Limb (tissue), 2 donors: Measurements from ENCODE around the gene PLEKHA5.
"Not testable (repeated sequence)": the region's sequence is repeated elsewhere in the genome, so short reads cannot be mapped to it uniquely, and the experiment has no call there.

Experiments used
- DNase-seq, 2 donors: peaks; one replicate each; pipeline ENCODE4 v3.0.0-alpha.2; 2016; ENCODE audit errors: extremely low spot score in 2 of 2

PLEKHA5 gene, protein sequence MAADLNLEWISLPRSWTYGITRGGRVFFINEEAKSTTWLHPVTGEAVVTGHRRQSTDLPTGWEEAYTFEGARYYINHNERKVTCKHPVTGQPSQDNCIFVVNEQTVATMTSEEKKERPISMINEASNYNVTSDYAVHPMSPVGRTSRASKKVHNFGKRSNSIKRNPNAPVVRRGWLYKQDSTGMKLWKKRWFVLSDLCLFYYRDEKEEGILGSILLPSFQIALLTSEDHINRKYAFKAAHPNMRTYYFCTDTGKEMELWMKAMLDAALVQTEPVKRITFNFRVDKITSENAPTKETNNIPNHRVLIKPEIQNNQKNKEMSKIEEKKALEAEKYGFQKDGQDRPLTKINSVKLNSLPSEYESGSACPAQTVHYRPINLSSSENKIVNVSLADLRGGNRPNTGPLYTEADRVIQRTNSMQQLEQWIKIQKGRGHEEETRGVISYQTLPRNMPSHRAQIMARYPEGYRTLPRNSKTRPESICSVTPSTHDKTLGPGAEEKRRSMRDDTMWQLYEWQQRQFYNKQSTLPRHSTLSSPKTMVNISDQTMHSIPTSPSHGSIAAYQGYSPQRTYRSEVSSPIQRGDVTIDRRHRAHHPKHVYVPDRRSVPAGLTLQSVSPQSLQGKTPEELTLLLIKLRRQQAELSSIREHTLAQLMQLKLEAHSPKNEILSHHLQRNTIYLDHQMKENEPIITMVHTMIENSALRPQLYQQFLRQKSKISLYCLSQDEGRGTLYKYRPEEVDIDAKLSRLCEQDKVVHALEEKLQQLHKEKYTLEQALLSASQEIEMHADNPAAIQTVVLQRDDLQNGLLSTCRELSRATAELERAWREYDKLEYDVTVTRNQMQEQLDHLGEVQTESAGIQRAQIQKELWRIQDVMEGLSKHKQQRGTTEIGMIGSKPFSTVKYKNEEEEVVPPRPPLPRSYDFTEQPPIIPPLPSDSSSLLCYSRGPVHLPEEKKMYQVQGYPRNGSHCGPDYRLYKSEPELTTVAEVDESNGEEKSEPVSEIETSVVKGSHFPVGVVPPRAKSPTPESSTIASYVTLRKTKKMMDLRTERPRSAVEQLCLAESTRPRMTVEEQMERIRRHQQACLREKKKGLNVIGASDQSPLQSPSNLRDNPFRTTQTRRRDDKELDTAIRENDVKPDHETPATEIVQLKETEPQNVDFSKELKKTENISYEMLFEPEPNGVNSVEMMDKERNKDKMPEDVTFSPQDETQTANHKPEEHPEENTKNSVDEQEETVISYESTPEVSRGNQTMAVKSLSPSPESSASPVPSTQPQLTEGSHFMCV

DNA sequence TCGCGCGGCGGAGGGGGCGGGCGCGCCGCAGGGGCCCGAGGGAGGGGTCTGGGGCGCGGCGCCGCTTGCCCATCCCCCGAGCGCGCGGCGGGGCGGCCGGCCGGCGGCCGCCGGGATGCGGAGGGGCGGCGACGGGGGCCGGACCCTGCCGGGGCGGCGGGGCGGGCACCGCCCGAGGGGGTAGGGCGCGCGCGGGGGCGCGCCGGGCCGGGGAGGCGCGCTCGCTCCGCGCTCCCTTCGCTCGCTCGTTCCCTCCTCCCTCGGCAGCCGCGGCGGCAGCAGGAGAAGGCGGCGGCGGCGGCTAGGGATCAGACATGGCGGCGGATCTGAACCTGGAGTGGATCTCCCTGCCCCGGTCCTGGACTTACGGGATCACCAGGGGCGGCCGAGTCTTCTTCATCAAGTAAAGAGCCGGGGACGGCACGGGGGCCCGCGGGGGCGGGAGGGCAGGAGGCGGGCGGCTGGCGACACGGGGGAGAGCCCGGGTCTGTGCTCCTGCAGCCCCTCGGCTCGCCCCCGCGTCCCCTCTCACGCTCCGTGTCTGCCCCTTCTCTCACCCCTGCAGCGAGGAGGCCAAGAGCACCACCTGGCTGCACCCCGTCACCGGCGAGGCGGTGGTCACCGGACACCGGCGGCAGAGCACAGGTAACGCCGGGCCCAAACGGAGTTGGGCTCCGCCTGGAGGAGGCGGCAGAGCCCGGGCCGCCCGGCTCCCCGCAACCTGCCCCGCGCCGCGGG lies at the start of gene PLEKHA5:
Gene PLEKHA5, plus strand, starts transcription at position 248 of the 738 bp plus-strand sequence. Its CDS starts 67 bp downstream, at position 315.
- DNase-seq = peak; percentile 75 to 88

DNA sequence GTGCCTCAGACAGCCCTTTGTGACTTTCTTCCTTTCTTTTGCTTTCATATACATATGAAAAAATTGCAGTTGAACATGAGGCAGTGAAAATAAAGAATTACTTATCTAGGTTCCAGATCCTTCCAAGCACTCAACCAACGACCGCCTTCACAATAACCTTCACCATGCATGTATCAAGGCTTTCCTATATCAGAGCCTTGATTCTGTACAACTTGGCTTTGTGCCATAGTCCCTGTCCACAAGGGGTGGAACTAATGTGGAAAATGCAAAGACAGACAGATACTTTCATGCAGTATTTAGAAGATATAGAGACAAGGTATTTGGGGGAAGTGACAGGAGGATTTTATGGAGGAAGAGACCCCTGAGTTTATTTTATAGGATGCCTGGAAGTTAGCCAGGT lies 48.6 kb upstream of the PLEKHA5 start:
- no peak for DNase-seq

DNA sequence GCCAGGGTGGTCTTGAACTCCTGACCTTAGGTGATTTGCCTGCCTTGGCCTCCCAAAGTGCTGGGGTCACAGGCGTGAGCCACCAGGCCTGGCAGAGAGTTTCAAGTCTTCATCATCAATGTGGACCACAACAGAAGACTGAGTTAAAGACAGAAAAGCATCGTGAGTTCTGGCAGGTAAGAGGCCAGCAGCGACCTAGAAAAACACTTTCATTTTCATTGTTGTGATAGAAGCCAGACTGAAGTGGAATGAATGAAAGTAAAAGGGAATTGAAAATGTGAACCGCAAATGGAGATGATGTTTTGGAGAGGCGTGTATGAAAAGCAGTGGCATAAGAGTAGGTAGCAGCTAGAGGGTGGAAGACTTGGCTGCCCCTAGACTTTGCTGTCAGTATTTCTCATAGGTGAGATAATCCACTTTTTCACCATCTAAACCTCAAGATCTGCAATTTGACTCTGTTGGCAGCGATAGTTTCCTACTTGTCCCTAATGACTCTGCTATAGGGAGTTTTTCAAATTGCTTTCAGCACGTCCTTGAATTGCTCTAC lies 47.1 kb upstream of the PLEKHA5 start:
- no peak for DNase-seq

DNA sequence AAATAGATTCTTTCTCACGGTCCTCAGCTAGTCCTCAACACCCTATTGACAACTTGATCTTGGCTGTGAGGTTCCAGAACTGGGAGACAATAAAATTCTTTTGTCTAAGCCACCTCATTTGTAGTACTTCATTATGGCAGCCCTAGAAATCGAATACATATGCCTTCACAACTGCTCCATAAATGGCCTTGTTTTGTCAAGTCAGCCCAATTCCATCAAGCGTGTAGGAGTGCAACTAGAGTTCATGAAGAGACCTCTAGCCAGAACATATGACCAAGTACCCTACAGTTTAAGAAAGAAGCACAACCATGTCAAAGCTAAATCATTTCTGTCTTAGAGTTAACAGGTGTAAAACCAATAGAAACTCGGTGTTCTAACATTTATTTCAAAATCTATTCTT lies 45.0 kb upstream of the PLEKHA5 start:
- DNase-seq = no peak

DNA sequence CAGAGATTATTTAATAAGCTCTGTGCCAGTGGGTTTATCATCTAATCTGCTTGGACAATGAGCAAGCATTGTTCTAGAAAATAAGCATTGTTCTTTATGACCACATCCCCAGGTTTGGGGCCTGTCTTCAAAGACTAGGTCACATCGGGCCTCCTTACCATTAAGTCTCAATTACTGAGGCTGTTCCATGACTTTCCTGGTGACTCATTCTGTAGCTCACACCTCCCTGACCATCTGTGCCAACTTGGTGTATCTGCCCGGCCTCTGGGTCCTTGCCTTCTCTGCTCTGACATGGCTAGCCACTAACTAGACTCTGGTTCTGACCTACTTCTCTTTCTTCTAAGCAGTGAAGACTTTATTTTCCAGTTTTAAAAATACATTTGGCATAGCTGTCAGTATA lies 44.4 kb upstream of the PLEKHA5 start:
- no peak for DNase-seq

DNA sequence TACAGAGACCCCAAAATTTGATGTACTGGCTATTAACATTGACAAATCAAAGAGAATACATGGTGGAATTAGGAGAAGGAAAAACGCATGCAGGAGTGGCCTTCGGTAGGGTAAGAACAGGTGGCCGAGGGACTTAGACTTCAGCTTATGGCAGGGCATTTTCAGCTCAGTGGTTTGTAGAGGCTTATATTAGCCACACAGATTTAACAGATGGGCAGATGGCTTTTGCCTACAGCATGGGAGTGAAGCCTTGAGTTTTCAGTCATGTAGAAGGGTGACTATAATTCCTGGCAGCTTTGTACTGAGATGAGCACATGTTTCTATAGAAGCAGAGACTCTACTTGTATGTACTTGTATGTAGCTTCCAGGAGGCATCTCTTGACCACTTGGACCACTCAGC lies 40.9 kb upstream of the PLEKHA5 start:
- DNase-seq = no peak

DNA sequence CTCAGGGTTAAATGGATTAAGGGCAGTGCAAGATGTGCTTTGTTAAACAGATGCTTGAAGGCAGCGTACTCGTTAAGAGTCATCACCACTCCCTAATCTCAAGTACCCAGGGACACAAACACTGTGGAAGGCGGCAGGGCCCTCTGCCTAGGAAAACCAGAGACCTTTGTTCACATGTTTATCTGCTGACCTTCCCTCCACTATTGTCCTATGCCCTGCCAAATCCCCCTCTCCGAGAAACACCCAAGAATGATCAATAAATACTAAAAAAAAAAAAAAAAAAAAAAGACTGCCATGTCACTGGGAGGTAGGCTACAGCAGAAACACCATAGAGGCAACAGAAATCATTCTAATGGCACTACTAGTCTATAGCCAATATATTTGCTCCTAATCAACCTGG lies 37.1 kb upstream of the PLEKHA5 start:
- DNase-seq = not testable (repeated sequence)

DNA sequence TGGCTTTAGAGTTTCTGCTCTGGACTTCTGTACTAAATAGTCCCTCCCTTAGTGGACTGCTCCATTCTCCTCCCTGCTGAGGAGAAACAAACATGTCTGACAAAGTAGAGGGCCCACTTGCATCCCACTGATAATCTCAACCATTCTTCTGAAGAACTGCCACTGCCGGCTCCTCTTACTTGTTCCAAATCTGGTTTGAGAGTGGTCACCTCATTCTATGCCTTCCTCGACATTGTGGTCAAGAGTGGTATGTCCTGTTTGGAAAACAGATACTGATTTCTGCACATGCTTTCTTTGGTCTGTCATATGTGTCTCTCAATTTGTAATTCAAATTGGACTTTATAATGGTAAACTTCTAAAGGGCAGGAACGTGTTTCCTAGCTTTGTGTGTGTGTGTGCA lies 36.3 kb upstream of the PLEKHA5 start:
- no peak for DNase-seq

DNA sequence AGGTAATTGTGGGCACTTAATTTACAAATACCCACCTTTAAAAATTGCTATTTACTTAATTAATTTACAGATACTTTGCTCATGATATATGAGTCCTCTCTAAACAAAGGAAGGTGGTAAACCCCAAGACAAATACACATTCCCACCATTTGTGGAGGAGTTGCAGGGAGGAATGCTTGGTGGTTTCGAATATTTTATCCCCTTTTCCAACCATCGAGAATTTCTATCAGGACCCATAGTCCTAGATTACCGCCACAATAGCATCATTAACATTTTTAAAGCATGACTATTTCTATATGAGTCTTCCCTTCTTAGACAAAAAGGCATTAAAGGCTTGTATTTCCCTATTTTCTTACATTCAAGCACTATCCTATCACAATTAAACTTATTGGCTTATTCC lies 34.2 kb upstream of the PLEKHA5 start:
- DNase-seq = no peak

DNA sequence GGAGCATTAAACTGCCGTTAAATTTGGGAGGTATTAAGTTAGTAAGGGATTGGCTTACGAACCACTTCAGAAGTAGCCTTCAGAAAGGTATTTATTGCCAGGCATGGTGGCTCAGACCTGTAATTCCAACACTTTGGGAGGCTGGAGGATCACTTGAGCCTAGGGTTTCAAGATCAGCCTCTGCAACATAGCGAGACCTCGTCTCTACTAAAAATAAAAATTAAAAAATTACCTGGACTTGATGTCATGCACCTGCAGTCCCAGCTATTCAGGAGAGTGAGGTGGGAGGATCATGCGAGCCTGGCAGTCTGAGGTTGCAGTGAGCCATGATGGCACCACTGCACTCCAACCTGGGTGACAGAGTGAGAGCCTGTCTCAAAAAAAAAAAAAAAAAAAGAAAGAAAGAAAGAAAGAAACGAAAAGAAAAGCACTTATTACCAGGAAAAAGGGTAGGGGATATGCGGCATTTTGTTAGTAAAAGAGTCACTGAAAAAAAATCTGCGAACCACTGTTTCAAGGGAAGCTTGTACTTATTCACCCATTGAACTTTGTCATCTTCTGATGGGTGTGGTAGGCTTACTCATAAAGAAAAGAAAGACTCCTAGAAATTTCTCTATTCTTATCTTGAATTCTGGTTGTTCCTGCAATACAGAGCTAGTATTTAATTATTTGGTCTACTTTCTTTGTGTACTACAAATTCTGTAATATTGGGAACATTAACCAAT lies 33.6 kb upstream of the PLEKHA5 start:
- DNase-seq = no peak

DNA sequence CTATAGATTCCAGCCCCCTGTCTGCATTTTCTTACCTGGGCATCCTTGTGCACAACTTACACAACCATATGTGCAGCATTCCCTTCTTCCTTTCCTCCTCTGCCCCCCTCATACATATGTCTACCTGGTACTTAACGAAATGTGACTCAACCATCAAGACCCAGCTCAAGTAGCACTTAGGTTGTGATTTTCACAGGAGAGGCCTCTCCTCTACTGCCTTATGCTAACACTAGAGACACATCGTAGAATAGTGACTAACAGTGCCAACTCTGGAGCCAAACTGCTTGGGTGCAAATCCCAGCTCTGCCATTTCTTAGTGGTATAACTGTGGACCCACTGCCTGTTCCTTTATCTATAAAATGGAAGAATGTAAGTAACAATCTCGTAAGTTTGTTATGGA lies 24.1 kb upstream of the PLEKHA5 start:
- no peak for DNase-seq

DNA sequence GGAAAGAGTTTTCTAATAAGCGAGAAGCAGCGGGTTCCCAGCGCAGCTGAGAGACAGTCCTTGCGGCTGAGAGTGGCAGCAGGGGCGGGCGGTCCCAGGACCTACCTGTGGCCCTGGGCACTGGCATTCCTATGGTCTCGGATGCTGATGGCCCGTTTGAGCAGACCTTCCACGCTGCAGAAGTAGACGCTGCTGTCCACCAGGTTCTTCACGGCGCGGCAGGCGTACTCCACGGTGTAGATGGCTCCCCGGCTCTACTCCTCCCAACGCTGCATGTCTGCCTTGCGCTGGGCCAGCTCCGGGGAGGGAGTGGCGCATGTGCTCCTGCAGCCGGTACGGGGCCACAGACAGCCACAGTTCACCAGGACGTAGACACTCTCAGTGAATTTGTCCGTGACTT lies 21.8 kb upstream of the PLEKHA5 start:
- no peak for DNase-seq

DNA sequence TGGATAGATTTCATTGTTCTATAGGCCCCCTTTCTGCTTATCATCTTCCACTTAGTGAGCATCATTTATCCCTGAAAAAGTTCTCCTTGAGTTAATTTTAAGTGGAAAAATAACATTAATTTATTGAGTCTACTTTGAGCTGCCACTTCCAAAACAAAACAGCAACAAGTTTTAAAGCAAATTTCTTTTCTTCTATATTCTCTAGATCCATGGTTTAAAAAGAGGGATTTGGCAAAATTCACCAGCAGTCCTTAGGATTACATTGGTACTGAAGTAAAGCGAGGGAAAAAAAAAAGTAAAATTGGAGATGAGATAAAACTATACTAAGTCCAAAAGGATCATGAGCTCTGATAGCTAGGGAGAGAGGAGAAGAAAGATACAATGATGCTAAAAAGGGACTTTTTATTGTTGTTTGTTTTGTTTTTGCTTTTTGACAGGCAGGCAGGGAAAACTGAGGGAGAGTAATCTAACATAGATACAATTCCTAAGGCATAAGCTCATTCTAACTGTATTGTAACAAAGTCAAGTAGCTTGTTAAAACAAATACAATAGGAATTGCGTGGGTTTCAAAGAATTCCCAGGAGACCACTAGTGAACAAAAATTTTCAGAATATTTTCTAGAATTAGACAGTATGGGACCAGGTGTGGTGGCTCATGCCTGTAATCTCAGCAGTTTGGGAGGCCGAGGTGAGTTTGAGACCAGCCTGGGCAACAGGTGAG lies 19.2 kb upstream of the PLEKHA5 start:
- no peak for DNase-seq

DNA sequence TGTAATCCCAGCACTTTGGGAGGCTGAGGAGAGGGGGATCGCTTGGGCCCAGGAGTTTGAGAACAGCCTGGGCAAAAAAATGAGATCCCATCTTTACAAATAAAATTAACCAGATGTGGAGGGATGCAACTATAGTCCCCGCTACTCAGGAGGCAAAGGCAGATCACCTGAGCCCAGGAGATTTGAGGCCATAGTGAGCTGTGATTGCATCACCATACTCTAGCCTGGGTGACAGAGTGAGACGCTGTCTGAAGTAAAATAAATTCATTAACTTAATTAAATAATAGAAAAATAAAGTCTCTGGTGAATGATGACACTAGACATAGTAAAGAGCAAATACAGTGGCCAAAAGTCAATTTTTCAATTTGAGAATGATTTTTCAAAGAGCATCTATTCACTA lies 16.1 kb upstream of the PLEKHA5 start:
- DNase-seq = no peak

DNA sequence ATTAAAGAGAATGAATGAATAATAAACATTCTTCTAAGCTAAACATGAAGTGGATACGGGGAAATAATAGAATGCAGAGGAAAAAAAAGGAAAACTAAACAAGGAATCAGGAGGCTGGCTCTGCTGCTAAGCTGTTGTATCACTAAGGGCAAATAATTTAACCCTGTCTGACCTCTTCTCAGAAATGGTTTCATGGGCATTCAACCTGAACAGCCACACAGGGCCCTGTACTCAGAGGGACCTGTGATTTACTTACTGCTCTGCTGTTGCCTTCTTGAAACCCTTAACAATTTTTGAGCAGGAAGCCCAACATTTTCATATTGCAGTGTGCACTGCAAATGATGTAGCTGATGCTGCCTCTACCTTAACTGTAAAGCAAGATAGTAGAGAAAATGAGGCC lies 14.2 kb upstream of the PLEKHA5 start:
- DNase-seq = no peak

DNA sequence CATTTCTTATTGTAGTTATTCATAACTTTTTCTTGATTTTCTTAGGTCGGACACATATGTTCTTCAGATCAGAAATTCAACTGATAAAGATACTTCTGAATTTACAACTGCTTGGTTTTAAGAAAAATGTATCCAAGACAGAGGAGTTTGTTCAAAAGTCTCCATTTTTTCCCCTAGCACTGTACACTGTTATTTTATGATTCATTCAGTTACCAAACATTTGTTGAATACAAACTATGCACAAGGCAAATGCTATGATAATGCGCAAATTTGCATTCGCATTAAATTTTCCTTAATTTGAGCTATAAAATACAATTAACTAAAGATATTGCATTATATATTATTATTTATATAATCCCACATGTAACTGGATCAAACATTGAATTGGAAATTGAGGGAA lies 10.1 kb upstream of the PLEKHA5 start:
- no peak for DNase-seq

DNA sequence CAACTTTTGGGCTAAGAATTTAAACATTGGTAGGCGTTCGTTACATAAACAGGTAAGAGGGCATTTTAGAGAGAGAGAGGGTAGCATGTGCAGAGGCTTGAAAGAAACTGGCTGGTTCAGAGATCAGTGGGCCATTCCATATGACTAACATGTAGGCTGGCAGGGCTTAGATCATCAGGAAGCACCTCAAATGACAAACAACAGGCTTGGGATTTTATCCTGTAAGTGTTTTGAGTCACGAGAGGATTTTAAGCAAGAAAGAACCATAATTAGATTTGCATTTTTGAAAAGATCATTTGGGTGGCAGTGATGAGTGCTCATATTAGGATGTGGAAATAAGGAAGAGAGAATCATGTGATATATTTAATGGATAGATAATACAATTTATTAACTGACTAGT lies 8.7 kb upstream of the PLEKHA5 start:
- no peak for DNase-seq

DNA sequence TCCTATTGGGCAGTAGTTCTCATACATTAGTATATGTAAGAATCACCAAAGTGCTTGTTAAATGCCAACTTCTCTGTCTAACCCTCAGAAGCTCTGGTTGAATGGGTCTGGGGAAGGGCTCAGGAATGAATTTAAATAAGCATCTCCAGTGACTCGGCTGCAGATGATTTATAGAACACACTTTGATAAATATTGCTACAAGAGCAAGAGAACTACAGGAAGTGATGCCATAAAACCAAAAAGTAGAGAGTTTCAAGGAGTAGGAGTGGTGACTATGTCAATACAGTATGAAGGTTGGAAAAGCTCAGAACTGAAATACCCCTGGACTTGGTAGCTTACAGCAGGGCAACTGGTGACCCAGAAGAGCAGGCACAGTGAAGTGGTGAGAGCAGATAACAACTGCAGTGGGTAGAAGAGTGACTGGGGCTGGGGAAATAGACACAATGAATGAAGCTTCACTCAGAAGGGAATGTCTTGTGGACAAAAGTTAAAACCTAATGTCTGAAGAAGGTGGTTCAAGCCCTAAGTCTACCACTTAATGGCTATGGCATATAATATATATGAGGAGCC lies 8.0 kb upstream of the PLEKHA5 start:
- no peak for DNase-seq

DNA sequence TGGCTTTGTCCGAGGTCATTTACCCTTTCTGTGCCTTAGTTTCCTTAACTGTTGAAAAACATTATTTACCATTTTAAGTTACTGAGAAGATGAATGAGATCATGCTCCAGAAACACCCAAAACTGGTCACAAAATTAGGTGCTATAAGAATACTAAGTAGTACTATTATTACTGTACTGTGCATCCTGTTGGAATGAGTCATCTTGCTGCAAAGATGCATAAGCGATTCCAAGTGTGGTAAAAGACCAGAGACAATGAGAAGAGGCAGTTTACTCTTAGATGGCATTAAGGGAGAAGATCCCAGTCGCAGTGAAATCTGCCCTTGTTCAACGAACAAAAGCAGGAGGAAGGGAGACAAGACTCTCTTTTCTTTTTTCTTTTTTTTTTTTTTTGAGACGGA lies 4.2 kb upstream of the PLEKHA5 start:
- no peak for DNase-seq
